ACHN (cell line): Measurements from ENCODE around the gene ATP11A.

Experiments used
- DNase-seq: peaks from one replicate; pipeline ENCODE4 v3.0.0-alpha.2; 2015
- in situ Hi-C: cut with HindIII; loops from 2 replicates; pipeline ENCODE4 v1.10.0; 2017; ENCODE audit warnings: low sequenced_read_pairs, low pct_ligation_motif_present, low pct_unique_long_range_greater_than_20kb

ATP11A gene

GRCh38 chr13:112764864-112765561 lies 75.2 kb downstream of the ATP11A start:
- in situ Hi-C loops, result no loop called here
- DNase-seq, result no peak

DNA sequence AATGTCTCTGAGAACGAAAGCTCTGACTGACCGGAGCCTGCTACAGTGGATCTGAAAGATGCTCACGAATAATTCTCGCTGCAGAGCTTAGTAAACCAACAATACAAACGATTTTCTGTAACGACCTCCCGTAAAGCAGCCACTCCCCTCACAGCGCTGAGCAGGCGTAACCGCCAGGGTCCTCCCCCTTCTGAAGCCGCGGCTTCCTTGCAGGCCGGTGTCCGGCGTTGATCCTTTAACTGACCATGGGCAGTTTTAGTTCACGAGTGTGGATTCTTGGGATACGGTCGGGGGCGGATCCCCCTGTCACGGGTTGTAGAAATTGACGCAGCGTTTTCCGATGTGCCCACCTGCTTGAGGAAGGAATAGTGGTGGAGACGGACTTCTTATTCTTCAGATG lies 75.9 kb downstream of the ATP11A start:
- in situ Hi-C loops, result no loop called here
- DNase-seq, result no peak

DNA sequence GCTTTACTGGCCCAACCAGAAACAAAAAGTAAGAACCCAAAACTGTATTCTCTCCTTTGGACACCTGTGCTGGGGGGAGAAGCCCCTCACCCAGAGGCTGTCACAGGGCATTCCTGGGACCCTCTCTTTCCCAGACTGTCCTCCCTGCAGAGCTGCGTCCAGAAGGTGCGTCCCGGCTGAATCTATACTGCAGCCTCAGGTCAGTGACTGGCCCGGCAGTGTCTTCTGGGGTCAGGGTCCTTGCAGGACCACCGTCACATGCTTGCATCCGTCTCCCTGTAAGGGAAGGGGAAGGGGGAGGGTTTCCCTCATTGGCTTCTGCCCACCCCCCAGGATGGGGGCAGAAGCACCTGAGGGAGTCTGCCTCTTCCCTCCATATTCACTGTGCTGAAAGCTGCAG lies 76.5 kb downstream of the ATP11A start:
- no peak for DNase-seq
- in situ Hi-C loops, result no loop called here

GRCh38 chr13:112767506-112768471 lies 78.0 kb downstream of the ATP11A start:
- DNase-seq, result no peak
- in situ Hi-C loops, result no loop called here

DNA sequence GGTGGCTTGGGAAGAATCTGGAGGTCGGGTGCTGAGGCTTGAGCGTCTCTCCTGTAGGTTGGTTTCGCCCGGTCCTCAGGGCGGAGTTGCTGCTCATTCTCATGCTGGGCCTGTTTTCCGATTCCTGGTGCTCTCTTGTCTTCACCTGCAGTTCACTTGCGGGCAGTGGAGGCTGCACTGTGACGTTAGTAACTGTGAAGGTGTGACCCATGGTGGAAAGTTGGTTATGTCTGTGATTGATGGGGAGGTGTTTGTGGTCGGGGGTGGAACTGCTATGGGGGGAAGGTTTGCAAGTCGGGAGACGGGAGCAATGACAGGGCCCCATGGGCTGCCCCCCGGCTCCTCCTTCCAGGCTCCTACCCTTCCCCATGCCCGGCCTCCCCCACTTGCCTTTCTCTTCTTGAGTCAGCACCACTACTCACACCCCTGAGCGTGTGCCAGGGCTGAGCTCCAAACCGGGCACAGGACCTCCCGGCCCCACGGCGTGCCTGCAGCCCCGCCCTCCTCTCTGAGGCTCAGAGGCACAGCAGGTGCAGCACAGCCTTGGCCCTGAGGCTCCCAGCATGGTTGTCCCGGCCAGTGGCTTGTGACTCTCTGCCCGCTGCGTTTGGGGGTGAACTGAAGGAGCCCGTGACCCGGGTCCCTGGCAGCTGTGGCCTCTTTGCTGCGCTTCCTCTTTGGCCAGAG lies 79.1 kb downstream of the ATP11A start:
- DNase-seq, result no peak
- in situ Hi-C loops, result no loop called here

GRCh38 chr13:112769615-112770014 lies 79.8 kb downstream of the ATP11A start:
- in situ Hi-C loops, result no loop called here

DNA sequence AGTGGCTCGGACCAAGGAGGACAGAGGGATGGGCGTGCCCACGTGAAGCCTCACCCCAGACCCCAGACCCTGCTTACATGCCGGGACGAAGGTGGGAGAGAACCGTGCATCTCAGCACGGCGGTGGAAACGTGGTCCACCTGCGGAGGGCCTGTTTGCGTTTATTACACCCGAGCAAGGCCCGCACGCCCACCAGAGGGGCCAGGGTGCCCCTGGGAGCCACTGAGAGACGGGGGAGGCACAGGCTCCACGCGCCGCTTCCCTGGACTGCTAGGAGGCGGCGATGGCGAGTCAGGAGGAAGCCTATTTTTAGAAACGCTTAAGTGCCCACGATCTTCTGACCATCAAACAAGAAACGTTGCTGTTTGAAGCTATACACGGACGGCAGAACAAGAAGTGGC lies 80.7 kb downstream of the ATP11A start:
- in situ Hi-C loops, result no loop called here
- DNase-seq, result no peak

More at GRCh38 chr13:112769615-112770014, 79.8 kb downstream of the ATP11A start:
- DNase-seq, result no peak

DNA sequence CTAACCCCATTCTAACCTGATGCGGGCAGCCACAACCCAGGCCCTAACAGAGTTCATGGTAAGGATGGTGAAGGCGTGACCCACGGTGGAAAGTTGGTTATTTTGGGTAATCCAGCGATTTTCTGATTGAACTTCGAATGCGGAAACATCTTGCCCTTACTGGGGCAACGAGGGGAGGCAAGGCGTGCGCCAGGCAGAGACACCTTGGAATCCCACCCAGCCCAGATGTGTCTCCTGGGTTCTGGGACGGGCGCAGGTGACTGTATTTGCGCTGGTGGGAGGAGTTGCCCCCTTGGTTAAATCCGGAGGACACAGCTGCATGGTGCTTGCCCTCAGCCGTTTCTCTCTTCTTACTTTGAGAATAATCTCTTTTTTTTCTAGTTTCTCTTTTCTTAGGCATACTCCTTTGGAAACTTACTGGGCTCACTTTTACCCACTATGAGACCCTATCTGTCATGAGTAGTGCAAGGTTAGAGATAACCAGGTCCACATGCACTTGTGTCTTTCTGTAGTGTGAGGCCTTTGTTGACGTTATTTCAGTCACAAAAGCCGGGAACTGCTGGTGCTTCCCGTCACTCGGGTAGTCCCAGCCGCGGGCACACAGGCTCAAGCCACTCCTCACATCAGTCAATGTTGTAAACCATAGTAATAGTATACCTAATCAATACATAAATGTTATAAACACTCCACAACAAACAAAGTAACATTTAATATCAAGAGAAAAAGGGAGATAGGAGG lies 81.5 kb downstream of the ATP11A start:
- no peak for DNase-seq
- in situ Hi-C loops, result no loop called here

- DNase-seq, result no peak
- in situ Hi-C loops, result no loop called here
These were observed 82.2 kb downstream of the ATP11A start for GRCh38 chr13:112771877-112772538.

DNA sequence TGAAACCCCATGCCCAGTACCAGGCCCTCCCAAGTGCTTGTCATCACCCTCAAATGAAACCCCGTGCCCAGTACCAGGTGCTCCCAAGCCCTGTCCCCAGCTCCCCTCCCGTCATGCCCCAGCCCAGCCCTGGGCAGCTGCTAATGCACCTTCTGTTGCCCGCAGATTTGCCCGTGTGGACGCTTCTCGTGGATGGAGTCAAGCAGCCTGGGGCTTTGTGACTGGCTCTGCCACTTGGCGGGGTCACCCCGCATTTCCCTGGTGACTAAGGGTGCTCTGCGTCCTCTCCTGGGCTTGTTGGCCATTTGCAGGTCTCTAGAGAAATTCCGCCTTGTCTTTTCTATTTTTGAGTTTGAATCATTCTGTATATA lies 82.7 kb downstream of the ATP11A start:
- no peak for DNase-seq
- in situ Hi-C loops, result no loop called here

GRCh38 chr13:112772929-112773328 lies 83.1 kb downstream of the ATP11A start:
- DNase-seq, result no peak
- in situ Hi-C loops, result no loop called here

DNA sequence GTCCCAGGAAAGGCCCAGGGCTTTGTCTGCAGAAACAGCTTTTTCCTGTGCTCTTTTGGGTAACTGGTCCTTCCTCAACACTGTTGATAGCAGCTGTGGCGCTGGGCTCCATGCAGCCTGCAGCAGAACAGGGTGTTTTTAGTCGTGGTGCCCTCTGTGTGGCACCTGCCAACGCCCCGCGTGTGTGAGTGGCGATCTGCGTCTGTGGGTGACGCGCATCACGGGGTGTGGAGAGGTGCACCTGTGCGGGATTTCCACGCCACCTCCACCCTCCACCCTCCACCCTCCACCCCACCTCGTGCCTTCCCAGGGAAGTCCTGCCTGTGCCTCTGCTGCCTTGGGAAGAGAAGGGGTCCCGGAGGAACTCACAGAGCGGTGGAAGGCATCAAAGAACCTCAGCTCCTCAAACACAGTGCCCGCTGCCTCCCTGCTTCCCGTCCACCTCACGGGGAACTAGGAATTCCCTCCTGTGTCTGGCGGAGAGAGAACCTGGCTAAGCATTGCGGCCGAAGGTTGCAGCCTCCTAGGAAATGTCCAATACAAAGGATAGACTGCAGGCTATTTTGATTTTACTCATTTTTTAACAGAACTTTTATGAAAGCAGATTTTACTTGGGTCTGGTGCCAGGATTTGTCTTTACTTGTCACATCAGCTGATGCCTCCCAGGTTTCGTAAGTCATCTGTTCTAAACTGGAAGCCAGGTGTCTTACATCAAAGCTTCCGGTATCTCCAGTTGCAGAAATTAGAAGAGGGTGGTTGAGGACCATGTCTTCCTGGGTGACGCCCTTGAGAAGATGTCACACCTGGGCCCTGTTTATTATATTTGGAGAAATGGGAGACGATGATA lies 84.0 kb downstream of the ATP11A start:
- in situ Hi-C loops, result no loop called here
- no peak for DNase-seq

DNA sequence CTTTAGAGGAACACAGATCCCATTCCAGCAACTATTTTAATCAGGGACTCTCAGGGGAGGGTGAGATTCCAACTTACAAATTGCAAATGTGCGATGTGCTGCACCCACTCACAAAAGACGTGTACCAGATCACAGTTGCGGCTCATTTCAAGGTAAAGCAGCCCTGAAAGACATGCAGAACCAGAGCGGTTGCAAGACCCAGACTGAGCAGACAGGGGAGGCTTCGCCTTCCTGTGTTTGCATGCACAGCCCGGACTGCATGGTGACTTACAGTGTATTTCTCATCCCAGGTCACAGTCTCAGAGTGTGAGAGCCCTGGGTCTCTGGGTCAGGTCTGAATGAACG lies 84.6 kb downstream of the ATP11A start:
- in situ Hi-C loops, result no loop called here
- no peak for DNase-seq

GRCh38 chr13:112774829-112775565 lies 85.2 kb downstream of the ATP11A start:
- no peak for DNase-seq
- in situ Hi-C loops, result no loop called here

DNA sequence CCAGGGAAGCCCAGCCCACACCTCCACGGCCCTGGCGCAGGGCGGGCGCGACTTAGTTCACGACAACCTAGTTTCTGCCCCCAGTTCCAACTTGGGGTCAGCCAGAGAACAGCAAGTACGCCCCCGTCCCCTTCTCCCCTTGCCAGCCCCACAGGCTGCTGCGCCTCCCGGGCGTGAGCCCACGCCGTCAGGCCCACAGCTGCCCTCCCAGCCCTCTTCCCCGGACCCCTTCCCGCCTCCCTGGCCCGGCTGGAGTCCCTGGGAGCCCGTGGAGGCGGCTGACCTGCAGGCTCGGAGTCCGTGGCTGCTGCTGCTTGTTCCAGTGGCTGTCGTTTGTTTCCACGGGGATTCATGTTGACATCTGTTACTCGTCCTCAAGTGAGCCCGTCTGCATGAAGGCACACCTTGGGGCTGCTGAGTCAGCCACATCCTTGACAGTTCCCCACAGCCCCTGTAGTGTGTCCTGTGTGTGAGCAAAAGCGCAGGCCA lies 86.0 kb downstream of the ATP11A start:
- in situ Hi-C loops, result no loop called here
- DNase-seq, result no peak

- in situ Hi-C loops, result no loop called here
These were observed 86.5 kb downstream of the ATP11A start for GRCh38 chr13:112776354-112776753.

DNA sequence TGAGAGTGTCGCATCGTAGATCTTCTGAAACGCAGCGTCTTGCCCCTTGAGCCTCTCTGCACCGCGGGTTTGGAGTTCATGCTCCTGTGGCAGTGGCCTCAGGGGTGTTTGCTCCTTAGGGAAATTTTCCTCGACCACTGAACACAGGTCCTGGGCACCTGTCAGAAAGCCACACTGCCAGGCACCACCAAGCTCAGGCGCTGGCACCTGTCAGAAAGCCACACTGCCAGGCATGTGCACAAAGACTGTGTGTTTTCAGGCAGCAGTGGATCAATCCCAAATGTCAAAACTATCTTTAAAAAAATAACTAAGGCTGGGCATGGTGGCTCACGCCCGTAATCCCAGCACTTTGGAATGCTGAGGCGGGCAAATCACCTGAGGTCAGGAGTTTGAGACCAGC lies 87.1 kb downstream of the ATP11A start:
- DNase-seq, result no peak
- in situ Hi-C loops, result no loop called here

More at GRCh38 chr13:112776354-112776753, 86.5 kb downstream of the ATP11A start:
- no peak for DNase-seq
